HepG2 (cell line): ENCODE measurements around the gene ACAP1. TPM values are rescaled to one million over a fixed set of nuclear protein-coding genes. Genes with fewer than 3 reads are reported as not detected.

Experiments used
- ARID2 ChIP-seq: sonication (generic); formaldehyde crosslinking; IDR thresholded peaks from 2 replicates; pipeline ENCODE4 v1.8.1; 2022; ENCODE audit warnings: mild to moderate bottlenecking, missing genetic modification reagents, borderline replicate concordance
- ATAD3A ChIP-seq: sonication (generic); formaldehyde crosslinking; IDR thresholded peaks from 2 replicates; pipeline ENCODE4 v1.4.0; 2020; ENCODE audit warnings: missing genetic modification reagents
- CHCHD3 ChIP-seq: sonication (generic); formaldehyde crosslinking; IDR thresholded peaks from 2 replicates; pipeline ENCODE4 v1.8.0; 2022; ENCODE audit warnings: mild to moderate bottlenecking, missing genetic modification reagents, moderate library complexity
- JUND ChIP-seq: sonication (generic); formaldehyde crosslinking; IDR thresholded peaks from 2 replicates; pipeline ENCODE4 v1.8.0; 2022; ENCODE audit warnings: mild to moderate bottlenecking, missing genetic modification reagents
- MLLT10 ChIP-seq: sonication (generic); formaldehyde crosslinking; IDR thresholded peaks from 2 replicates; pipeline ENCODE4 v1.4.0; 2020; ENCODE audit warnings: missing genetic modification reagents
- ONECUT2 ChIP-seq: sonication (generic); formaldehyde crosslinking; IDR thresholded peaks from 2 replicates; pipeline ENCODE4 v1.4.0; 2020; ENCODE audit warnings: missing genetic modification reagents
- PHF5A ChIP-seq: IDR thresholded peaks from one replicate; pipeline ENCODE4 v1.6.1; 2018; ENCODE audit warnings: low read depth, missing genetic modification reagents; ENCODE audit not compliant: unreplicated experiment
- RFXANK ChIP-seq: IDR thresholded peaks from 2 replicates; pipeline ENCODE4 v1.6.1; 2016
- SOX6 ChIP-seq, 2 experiments: fragments of 450-650 bp in 1 of 2; sonication (generic) in 1 of 2; formaldehyde crosslinking in 1 of 2; IDR thresholded peaks; 2 replicates each; pipeline versions ENCODE4 v1.4.0 to v1.6.1; 2017 to 2020; ENCODE audit warnings: antibody characterized with exemption in 1 of 2, mild to moderate bottlenecking in 1 of 2, missing genetic modification reagents in 1 of 2
- SP1 ChIP-seq, 2 experiments: fragments of 450-650 bp in 1 of 2; sonication (generic) in 1 of 2; formaldehyde crosslinking in 1 of 2; IDR thresholded peaks; 2 replicates each; pipeline versions ENCODE4 v1.4.0 to v1.6.1; 2016 to 2020; ENCODE audit warnings: missing genetic modification reagents in 1 of 2
- ZNF34 ChIP-seq: sonication (generic); formaldehyde crosslinking; IDR thresholded peaks from 2 replicates; pipeline ENCODE4 v1.4.0; 2020; ENCODE audit warnings: mild to moderate bottlenecking, missing genetic modification reagents, borderline replicate concordance
- ZNF513 ChIP-seq: sonication (generic); formaldehyde crosslinking; conservative IDR thresholded peaks from 2 replicates; pipeline ENCODE4 v1.5.0; 2020; ENCODE audit warnings: missing genetic modification reagents
- ZNF747 ChIP-seq: sonication (generic); formaldehyde crosslinking; IDR thresholded peaks from 2 replicates; pipeline ENCODE4 v1.8.1; 2023; ENCODE audit warnings: missing genetic modification reagents, mild to moderate bottlenecking, borderline replicate concordance
- polyA plus RNA-seq, 8 experiments: library from polyadenylated mRNA; depleted of rRNA in 3 of 8; stranded (reverse) in 7 of 8; unstranded in 1 of 8; fragments of >200 nt; fragmentation: Illumina TruSeq in 4 of 8; extraction: Trizol in 4 of 8; gene quantifications; 2 replicates each; pipeline versions ENCODE4 v1.2.1 to v1.2.3, GENCODE V29; 2011 to 2016; ENCODE audit warnings: low read depth in 4 of 8, missing spikeins in 1 of 8, mixed read lengths in 1 of 8; ENCODE audit not compliant: insufficient read depth in 1 of 8
- total RNA-seq, 5 experiments: library from RNA; depleted of rRNA; stranded (reverse); fragments of >200 nt; fragmentation: Illumina TruSeq; extraction: Trizol; gene quantifications; 2 replicates each; pipeline ENCODE4 v1.2.3, GENCODE V29; 2016; ENCODE audit warnings: low read depth in 1 of 5
- TF ChIP-seq, protein P1 (sequence below): sonication (generic); formaldehyde crosslinking; IDR thresholded peaks from 2 replicates; pipeline ENCODE4 v1.9.0; 2021; ENCODE audit warnings: missing genetic modification reagents, borderline replicate concordance
- TF ChIP-seq, protein P2 (sequence below): sonication (generic); formaldehyde crosslinking; IDR thresholded peaks from 2 replicates; pipeline ENCODE4 v1.9.0; 2021; ENCODE audit warnings: missing genetic modification reagents, borderline replicate concordance

The ACAP1 gene
- total and polyA plus RNA-seq, 2 of the 13 experiments (the other 11 are each of a cell fraction or from before 2014, with no cell fraction given), result 1.3 to 2.5 TPM

GRCh38 chr17:7314719-7315569, 21.4 kb upstream of the ACAP1 start, which contains the start of gene GPS2 (continued):
- TF ChIP-seq, protein P1, sequence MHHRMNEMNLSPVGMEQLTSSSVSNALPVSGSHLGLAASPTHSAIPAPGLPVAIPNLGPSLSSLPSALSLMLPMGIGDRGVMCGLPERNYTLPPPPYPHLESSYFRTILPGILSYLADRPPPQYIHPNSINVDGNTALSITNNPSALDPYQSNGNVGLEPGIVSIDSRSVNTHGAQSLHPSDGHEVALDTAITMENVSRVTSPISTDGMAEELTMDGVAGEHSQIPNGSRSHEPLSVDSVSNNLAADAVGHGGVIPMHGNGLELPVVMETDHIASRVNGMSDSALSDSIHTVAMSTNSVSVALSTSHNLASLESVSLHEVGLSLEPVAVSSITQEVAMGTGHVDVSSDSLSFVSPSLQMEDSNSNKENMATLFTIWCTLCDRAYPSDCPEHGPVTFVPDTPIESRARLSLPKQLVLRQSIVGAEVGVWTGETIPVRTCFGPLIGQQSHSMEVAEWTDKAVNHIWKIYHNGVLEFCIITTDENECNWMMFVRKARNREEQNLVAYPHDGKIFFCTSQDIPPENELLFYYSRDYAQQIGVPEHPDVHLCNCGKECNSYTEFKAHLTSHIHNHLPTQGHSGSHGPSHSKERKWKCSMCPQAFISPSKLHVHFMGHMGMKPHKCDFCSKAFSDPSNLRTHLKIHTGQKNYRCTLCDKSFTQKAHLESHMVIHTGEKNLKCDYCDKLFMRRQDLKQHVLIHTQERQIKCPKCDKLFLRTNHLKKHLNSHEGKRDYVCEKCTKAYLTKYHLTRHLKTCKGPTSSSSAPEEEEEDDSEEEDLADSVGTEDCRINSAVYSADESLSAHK (CRISPR knock-in tag), result 0 out of 2 replicates have a peak, but pooled peaks have one; percentile 82
- TF ChIP-seq ZNF34 (CRISPR knock-in tag) (peak; percentile 92; the same call in 1 of the 2 replicates), JUND (CRISPR knock-in tag) (no peak), ATAD3A (CRISPR knock-in tag) (no peak), ONECUT2 (CRISPR knock-in tag) (0 out of 2 replicates have a peak, but pooled peaks have one; percentile 18), PHF5A (CRISPR knock-in tag) (peak; percentile 73), ZNF513 (no peak), RFXANK (no peak), ARID2 (no peak), SP1 (IDR thresholded peaks at IDR 0.05) (no peak), SP1 (CRISPR knock-in tag; IDR thresholded peaks at IDR 0.05) (0 out of 2 replicates have a peak, but pooled peaks have one; percentile 28), CHCHD3 (no peak), MLLT10 (no peak), SOX6 (IDR thresholded peaks at IDR 0.05) (no peak), SOX6 (CRISPR knock-in tag; IDR thresholded peaks at IDR 0.05) (no peak), ZNF747 (peak; percentile 65)
- TF ChIP-seq, protein P2, sequence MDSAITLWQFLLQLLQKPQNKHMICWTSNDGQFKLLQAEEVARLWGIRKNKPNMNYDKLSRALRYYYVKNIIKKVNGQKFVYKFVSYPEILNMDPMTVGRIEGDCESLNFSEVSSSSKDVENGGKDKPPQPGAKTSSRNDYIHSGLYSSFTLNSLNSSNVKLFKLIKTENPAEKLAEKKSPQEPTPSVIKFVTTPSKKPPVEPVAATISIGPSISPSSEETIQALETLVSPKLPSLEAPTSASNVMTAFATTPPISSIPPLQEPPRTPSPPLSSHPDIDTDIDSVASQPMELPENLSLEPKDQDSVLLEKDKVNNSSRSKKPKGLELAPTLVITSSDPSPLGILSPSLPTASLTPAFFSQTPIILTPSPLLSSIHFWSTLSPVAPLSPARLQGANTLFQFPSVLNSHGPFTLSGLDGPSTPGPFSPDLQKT (CRISPR knock-in tag), result no peak
